Neuronal stem cell (in vitro differentiated cells): ENCODE measurements around the gene ALOXE3.

Experiments used
- DNase-seq: peaks from one replicate; pipeline ENCODE4 v3.0.0-alpha.2; 2013; ENCODE audit warnings: low spot score
- H2AFZ ChIP-seq: one replicate; pipeline ENCODE4 v1.6.1; 2013; ENCODE audit warnings: mild to moderate bottlenecking, low read length, inconsistent platforms
- H2AK5ac ChIP-seq: 2 replicates; pipeline ENCODE4 v1.6.1; 2013; ENCODE audit warnings: low read depth, mild to moderate bottlenecking, inconsistent platforms, low read length, moderate library complexity, mixed read lengths
- H2BK120ac ChIP-seq: 2 replicates; pipeline ENCODE4 v1.6.1; 2013; ENCODE audit warnings: low read depth, mild to moderate bottlenecking, inconsistent platforms, low read length, moderate library complexity, mixed read lengths
- H2BK12ac ChIP-seq: one replicate; pipeline ENCODE4 v1.6.1; 2013; ENCODE audit warnings: low read length, inconsistent platforms
- H2BK15ac ChIP-seq: 2 replicates; pipeline ENCODE4 v1.6.1; 2013; ENCODE audit warnings: mild to moderate bottlenecking, low read length, inconsistent platforms, mixed read lengths
- H2BK5ac ChIP-seq: one replicate; pipeline ENCODE4 v1.6.1; 2013; ENCODE audit warnings: inconsistent platforms, mild to moderate bottlenecking, low read length, moderate library complexity
- H3K14ac ChIP-seq: one replicate; pipeline ENCODE4 v1.6.1; 2013; ENCODE audit warnings: low read length, inconsistent platforms
- H3K18ac ChIP-seq: 2 replicates; pipeline ENCODE4 v1.6.1; 2013; ENCODE audit warnings: low read length, inconsistent platforms
- H3K23ac ChIP-seq: 2 replicates; pipeline ENCODE4 v1.6.1; 2013; ENCODE audit warnings: low read depth, mild to moderate bottlenecking, mixed read lengths, low read length, inconsistent platforms; ENCODE audit not compliant: poor library complexity
- H3K27ac ChIP-seq: replicated peaks from 3 replicates; pipeline ENCODE4 v1.5.1; 2013; ENCODE audit warnings: low read length, inconsistent platforms
- H3K27me3 ChIP-seq, 3 experiments: 2 replicates each; pipeline ENCODE4 v1.6.1; 2013; ENCODE audit warnings: low read length in 3 of 3, mild to moderate bottlenecking in 2 of 3, inconsistent platforms in 1 of 3, low read depth in 1 of 3, mixed read lengths in 1 of 3, moderate library complexity in 1 of 3; ENCODE audit not compliant: control insufficient read depth in 3 of 3, insufficient read depth in 3 of 3
- H3K36me3 ChIP-seq, 2 donors: replicated peaks in 1 of 2; 2 replicates each; pipeline ENCODE4 v1.6.1; 2013; ENCODE audit warnings: low read length in 2 of 2; ENCODE audit not compliant: control insufficient read depth in 2 of 2, insufficient read depth in 2 of 2
- H3K4ac ChIP-seq: 2 replicates; pipeline ENCODE4 v1.6.1; 2013; ENCODE audit warnings: inconsistent platforms, mild to moderate bottlenecking, low read length, moderate library complexity
- H3K4me1 ChIP-seq, 2 donors: 1 replicate in 1 of 2; 2 replicates in 1 of 2; pipeline ENCODE4 v1.6.1; 2013; ENCODE audit warnings: low read length in 2 of 2, low read depth in 1 of 2; ENCODE audit not compliant: control insufficient read depth in 2 of 2, insufficient read depth in 1 of 2
- H3K4me2 ChIP-seq: one replicate; pipeline ENCODE4 v1.6.1; 2013; ENCODE audit warnings: mild to moderate bottlenecking, low read length, inconsistent platforms; ENCODE audit not compliant: insufficient read depth, poor library complexity, severe bottlenecking
- H3K4me3 ChIP-seq, 2 donors: 2 replicates each; pipeline ENCODE4 v1.5.1; 2013; ENCODE audit warnings: low read length in 2 of 2, mild to moderate bottlenecking in 2 of 2, inconsistent platforms in 1 of 2, moderate library complexity in 1 of 2
- H3K79me1 ChIP-seq: one replicate; pipeline ENCODE4 v1.6.1; 2013; ENCODE audit warnings: low read depth, mild to moderate bottlenecking, inconsistent platforms, low read length, moderate library complexity
- H3K9ac ChIP-seq: one replicate; pipeline ENCODE4 v1.6.1; 2013; ENCODE audit warnings: mild to moderate bottlenecking, low read depth, low read length, inconsistent platforms; ENCODE audit not compliant: poor library complexity
- H3K9me3 ChIP-seq, 2 donors: replicated peaks in 1 of 2; 2 replicates each; pipeline versions ENCODE3 to v1.6.1; 2013; ENCODE audit warnings: low read length in 2 of 2, mild to moderate bottlenecking in 2 of 2, inconsistent platforms in 1 of 2, low read depth in 1 of 2, mixed read lengths in 1 of 2, moderate library complexity in 1 of 2; ENCODE audit not compliant: control insufficient read depth in 2 of 2, insufficient read depth in 1 of 2
- H4K8ac ChIP-seq: one replicate; pipeline ENCODE4 v1.6.1; 2013; ENCODE audit warnings: low read depth, mild to moderate bottlenecking, inconsistent platforms, low read length, moderate library complexity
- H4K91ac ChIP-seq: one replicate; pipeline ENCODE4 v1.6.1; 2013; ENCODE audit warnings: low read length, low read depth, mild to moderate bottlenecking, inconsistent platforms; ENCODE audit not compliant: poor library complexity
- WGBS, 2 donors: extraction: QIAGEN DNeasy Blood & Tissue Kit; methylation state at CpG; one replicate each; pipeline ENCODE4 v1.1.7; 2013; ENCODE audit warnings: missing lambda C conversion rate in 2 of 2, mixed read lengths in 1 of 2; ENCODE audit not compliant: insufficient read length in 2 of 2, insufficient replicate concordance in 1 of 2; ENCODE audit errors: extremely low coverage in 2 of 2; 5-methylcytosine and 5-hydroxymethylcytosine counted together

The ALOXE3 gene

DNA sequence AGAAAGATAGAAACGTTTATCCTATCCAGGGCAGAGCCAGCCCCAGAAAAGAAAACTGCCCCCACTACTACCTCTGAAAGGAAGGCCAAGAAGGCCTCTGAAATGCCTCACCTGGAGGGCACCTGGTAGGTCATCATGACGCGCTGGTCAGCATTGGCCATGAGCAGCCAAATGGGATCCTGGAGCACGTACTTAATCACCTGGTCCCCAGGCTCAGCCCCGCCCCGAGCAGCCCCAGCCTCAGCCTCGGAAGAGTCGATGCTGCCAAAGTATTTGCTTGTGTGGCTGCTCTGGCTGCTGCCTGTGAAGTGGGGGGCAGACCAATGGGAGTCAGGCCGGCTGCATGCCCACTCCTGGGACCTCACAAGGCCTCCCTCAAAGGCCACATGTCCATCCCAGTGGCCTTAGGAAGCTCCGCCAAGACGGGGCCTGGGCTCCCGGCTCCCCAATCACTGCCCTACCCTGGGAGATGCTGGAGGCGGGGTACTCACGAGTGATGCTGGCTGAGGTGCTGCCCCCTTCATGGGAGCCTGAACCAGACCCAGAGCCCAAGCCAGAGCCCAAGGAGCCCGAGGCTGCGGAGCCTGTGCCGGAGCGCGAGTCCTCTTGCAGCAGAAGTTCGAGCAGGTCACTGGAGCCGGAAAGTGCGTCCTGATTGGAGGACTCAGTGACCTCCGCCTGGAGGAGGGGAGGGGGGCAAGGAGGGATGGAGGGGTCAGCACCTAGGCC is 24.0 kb upstream of the ALOXE3 start:
- DNase-seq = no peak
- Histone ChIP-seq H2BK5ac (no peak overlapping the region), H3K27ac (no peak overlapping the region), H3K4me2 (no peak overlapping the region), H3K36me3 (peaks cover 53 to 71% of the 10 kb centered on the region in 2 donors), H2BK120ac (no peak overlapping the region), H3K27me3 (peaks cover 0 to 5% (median 0%) of the 10 kb centered on the region in 3 experiments), H4K8ac (no peak overlapping the region), H3K23ac (no peak overlapping the region), H2BK12ac (no peak overlapping the region), H3K14ac (no peak overlapping the region), H3K79me1 (peaks cover 6% of the 10 kb centered on the region), H3K18ac (no peak overlapping the region), H3K4me3 (no peak overlapping the region), H2AK5ac (no peak overlapping the region), H2BK15ac (no peak overlapping the region), H3K4me1 (peaks cover 0 to 5% of the 10 kb centered on the region in 2 donors), H3K9me3 (no peaks in the 10 kb centered on the region), H3K4ac (no peak overlapping the region), H2AFZ (no peak overlapping the region), H4K91ac (no peak overlapping the region), H3K9ac (no peak overlapping the region)
- no CpG with 5 or more reads among the region's 23 CpGs for WGBS, 2 donors

DNA sequence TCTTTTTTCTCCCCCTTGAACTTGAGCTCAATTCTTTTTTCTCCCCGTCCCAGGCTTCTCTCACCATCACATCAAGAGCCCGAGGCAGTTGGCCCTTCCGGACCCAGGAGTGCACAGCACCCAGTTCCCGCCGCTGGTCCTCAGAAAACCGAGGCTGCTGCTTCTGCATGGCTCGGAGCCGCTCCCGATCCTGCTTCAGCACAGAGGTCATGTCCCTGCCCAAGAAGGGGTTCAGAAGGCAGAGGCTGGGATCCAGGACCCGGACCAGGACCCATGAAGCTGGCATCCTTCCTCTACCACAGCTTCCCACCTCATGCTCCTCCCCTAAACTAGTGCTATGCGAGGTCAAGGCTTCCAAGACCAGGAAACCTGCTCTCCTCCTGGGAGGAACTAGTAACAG is 23.4 kb upstream of the ALOXE3 start:
- no peak overlapping the region for H4K91ac ChIP-seq
- H3K9ac ChIP-seq = no peak overlapping the region
- peaks cover 0 to 7% (median 0%) of the 10 kb centered on the region in 3 experiments for H3K27me3 ChIP-seq
- no peak overlapping the region for H4K8ac ChIP-seq
- H3K4me1 ChIP-seq = peaks cover 0 to 5% of the 10 kb centered on the region in 2 donors
- H3K4me3 ChIP-seq = no peak overlapping the region
- no peaks in the 10 kb centered on the region for H3K9me3 ChIP-seq
- no peak overlapping the region for H2BK15ac ChIP-seq
- H3K36me3 ChIP-seq = peaks cover 50 to 65% of the 10 kb centered on the region in 2 donors
- peaks cover 6% of the 10 kb centered on the region for H3K79me1 ChIP-seq
- no peak for DNase-seq
- no peak overlapping the region for H2BK12ac ChIP-seq
- no peak overlapping the region for H3K4ac ChIP-seq
- H3K27ac ChIP-seq = no peak overlapping the region
- no CpG with 5 or more reads among the region's 11 CpGs for WGBS, 2 donors
- no peak overlapping the region for H2AFZ ChIP-seq
- no peak overlapping the region for H3K14ac ChIP-seq
- H3K23ac ChIP-seq = no peak overlapping the region
- no peak overlapping the region for H2BK5ac ChIP-seq
- no peak overlapping the region for H2BK120ac ChIP-seq
- H3K4me2 ChIP-seq = no peak overlapping the region
- H3K18ac ChIP-seq = no peak overlapping the region
- no peak overlapping the region for H2AK5ac ChIP-seq

DNA sequence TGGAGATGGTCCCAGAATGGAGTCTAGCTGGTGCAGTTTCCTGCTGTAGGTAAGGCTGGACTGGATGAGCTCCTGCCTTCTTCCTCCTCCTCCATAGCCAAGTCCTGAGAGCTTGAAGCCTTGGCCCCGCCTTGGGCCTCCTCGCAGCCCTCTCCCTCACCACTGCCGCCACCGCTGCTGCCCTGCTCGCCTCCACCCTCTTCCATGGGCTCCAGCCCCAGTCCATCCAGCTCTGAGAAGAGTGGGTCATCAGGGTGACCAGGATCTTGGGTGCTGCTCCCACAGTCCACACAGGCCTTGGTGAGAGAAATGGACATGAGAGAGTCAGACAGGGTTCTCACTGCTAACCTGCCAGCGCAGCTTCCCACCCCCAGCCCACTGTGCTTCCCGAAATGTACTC is 22.7 kb upstream of the ALOXE3 start:
- Histone ChIP-seq H2BK15ac (no peak overlapping the region), H3K4me1 (peaks cover 0 to 5% of the 10 kb centered on the region in 2 donors), H3K79me1 (peaks cover 6% of the 10 kb centered on the region), H4K91ac (no peak overlapping the region), H2BK120ac (no peak overlapping the region), H2BK12ac (no peak overlapping the region), H3K4me2 (no peak overlapping the region), H3K9me3 (no peaks in the 10 kb centered on the region), H2BK5ac (peak overlapping the region; percentile 56), H3K27me3 (peaks cover 0 to 7% (median 0%) of the 10 kb centered on the region in 3 experiments), H3K23ac (no peak overlapping the region), H2AK5ac (no peak overlapping the region), H3K36me3 (peaks cover 43 to 58% of the 10 kb centered on the region in 2 donors), H4K8ac (no peak overlapping the region), H3K14ac (no peak overlapping the region), H3K9ac (no peak overlapping the region), H2AFZ (no peak overlapping the region), H3K4ac (no peak overlapping the region), H3K4me3 (no peak overlapping the region), H3K27ac (no peak overlapping the region), H3K18ac (no peak overlapping the region)
- no peak for DNase-seq
- no CpG with 5 or more reads among the region's 7 CpGs for WGBS, 2 donors

DNA sequence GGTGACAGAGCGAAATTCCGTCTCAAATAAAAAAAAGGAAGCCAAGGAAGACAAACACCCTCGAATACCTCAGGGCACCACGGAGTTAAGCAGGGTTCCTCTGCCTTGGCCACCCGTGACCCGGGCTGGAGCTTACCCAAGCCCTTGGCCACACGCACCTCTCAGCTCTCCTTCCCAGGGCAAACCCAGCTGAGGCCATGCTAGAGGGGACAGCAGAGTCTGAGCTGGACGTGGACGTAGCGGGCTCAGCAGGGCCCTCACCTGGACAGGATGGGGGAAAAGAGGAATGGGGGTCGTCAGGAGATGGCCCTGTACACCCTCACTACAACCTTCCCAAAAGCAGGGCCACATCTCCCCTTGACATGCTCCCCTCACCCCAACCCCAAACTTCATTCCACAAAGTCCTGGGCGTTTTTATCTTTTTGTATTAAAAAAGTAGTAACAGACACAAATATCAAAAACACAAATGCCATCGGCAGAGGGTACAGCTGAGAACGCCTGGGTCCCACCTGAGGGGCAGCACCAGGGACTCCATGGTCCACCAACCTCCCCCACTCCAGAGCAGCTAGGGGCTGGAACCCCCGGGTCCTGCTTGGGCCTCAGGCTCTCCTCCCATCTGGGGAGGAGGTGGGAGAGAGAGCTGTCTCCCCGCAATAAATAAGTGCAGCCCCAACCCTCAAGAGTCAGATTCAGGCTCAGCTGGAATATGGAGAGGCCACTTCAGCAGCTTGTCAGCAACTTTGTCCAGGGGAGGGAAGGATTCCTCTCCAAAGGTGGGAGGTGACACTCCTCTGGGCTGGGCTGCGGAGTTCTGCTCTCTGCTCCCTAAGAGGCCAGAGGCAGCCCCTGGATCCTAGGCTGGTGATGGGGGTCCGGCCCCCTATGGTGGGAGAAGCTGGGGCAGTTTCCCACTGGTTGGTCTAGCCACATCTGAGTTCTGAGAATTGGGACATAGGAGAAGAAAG is 22.0 kb upstream of the ALOXE3 start:
- Histone ChIP-seq H2AK5ac (no peak overlapping the region), H3K4ac (no peak overlapping the region), H2BK5ac (peak overlapping the region; percentile 56), H4K8ac (no peak overlapping the region), H2BK15ac (no peak overlapping the region), H3K4me1 (peaks cover 0 to 5% of the 10 kb centered on the region in 2 donors), H3K9ac (no peak overlapping the region), H3K14ac (no peak overlapping the region), H2AFZ (no peak overlapping the region), H3K4me2 (no peak overlapping the region), H3K4me3 (no peak overlapping the region), H3K23ac (no peak overlapping the region), H4K91ac (no peak overlapping the region), H2BK120ac (no peak overlapping the region), H3K27ac (no peak overlapping the region), H3K18ac (no peak overlapping the region), H3K27me3 (peaks cover 0 to 7% (median 0%) of the 10 kb centered on the region in 3 experiments), H3K36me3 (peaks cover 37 to 51% of the 10 kb centered on the region in 2 donors), H3K9me3 (no peaks in the 10 kb centered on the region), H2BK12ac (no peak overlapping the region), H3K79me1 (peaks cover 6% of the 10 kb centered on the region)
- DNase-seq = no peak
- no CpG with 5 or more reads among the region's 18 CpGs for WGBS, 2 donors
